Spleen (tissue), 11 donors: Measurements from ENCODE around the gene EPN1. TPM values are rescaled to one million over a fixed set of nuclear protein-coding genes. Genes with fewer than 3 reads are reported as not detected.

ENCODE experiments used
- DNase-seq: peaks from one replicate; pipeline ENCODE4 v3.0.0-alpha.2; 2020
- H3K27ac ChIP-seq, 8 donors: fragments of 200-600 bp; sonication (generic) in 7 of 8; 1 replicate in 4 of 8; 2 replicates in 4 of 8; pipeline versions ENCODE4 v1.5.0 to v1.8.0; 2016 to 2021; ENCODE audit warnings: inconsistent platforms in 4 of 8, mild to moderate bottlenecking in 4 of 8, moderate library complexity in 1 of 8
- H3K27me3 ChIP-seq, 7 donors: fragments of 200-600 bp; sonication (generic) in 6 of 7; replicated peaks in 1 of 7; 1 replicate in 4 of 7; 2 replicates in 3 of 7; pipeline versions ENCODE4 v1.5.0 to v1.8.0; 2016 to 2021; ENCODE audit warnings: inconsistent platforms in 3 of 7, mild to moderate bottlenecking in 1 of 7
- H3K36me3 ChIP-seq, 6 donors: fragments of 200-600 bp; sonication (generic) in 5 of 6; 1 replicate in 4 of 6; 2 replicates in 2 of 6; pipeline versions ENCODE4 v1.5.0 to v1.8.0; 2016 to 2021; ENCODE audit warnings: inconsistent platforms in 2 of 6
- H3K4me1 ChIP-seq, 6 donors: fragments of 200-600 bp; sonication (generic) in 5 of 6; 1 replicate in 3 of 6; 2 replicates in 3 of 6; pipeline versions ENCODE4 v1.5.0 to v1.8.0; 2016 to 2021; ENCODE audit warnings: inconsistent platforms in 3 of 6
- H3K4me3 ChIP-seq, 8 donors: fragments of 200-600 bp; sonication (generic) in 7 of 8; 1 replicate in 4 of 8; 2 replicates in 4 of 8; pipeline versions ENCODE4 v1.5.0 to v1.8.0; 2016 to 2021; ENCODE audit warnings: inconsistent platforms in 4 of 8, mild to moderate bottlenecking in 4 of 8, moderate library complexity in 2 of 8
- H3K9me3 ChIP-seq, 8 donors: fragments of 200-600 bp; sonication (generic) in 7 of 8; 1 replicate in 4 of 8; 2 replicates in 4 of 8; pipeline versions ENCODE4 v1.5.0 to v1.8.0; 2016 to 2021; ENCODE audit warnings: inconsistent platforms in 4 of 8
- POLR2A ChIP-seq, 3 donors: fragments of 450-650 bp; IDR thresholded peaks; one replicate each; pipeline ENCODE4 v1.5.1; 2017; ENCODE audit warnings: antibody characterized with exemption in 3 of 3, mild to moderate bottlenecking in 1 of 3
- POLR2AphosphoS5 ChIP-seq, 3 donors: sonication (generic); formaldehyde crosslinking; IDR thresholded peaks; one replicate each; pipeline ENCODE4 v1.5.1; 2017; ENCODE audit warnings: antibody characterized with exemption in 3 of 3
- WGBS, 5 donors: extraction: QIAGEN DNeasy Blood & Tissue Kit in 3 of 5; methylation state at CpG; one replicate each; pipeline versions ENCODE4 v1.1.5 to v1.1.7; 2013 to 2018; 5-methylcytosine and 5-hydroxymethylcytosine counted together
- intact Hi-C: fragments of 100-400 bp; cut with DNase I; formaldehyde crosslinking; loops from one replicate; pipeline ENCODE4 v1.15.0; 2023; ENCODE audit warnings: low total_unique reads
- polyA plus RNA-seq, 3 donors: library from polyadenylated mRNA; stranded (reverse); fragments of 200-250 nt; gene quantifications; one replicate each; pipeline ENCODE4 v1.2.1, GENCODE V29; 2013
- total RNA-seq, 7 donors: library from RNA; depleted of rRNA in 3 of 7; stranded (reverse); fragments of >200 nt in 3 of 7; fragmentation: NEBNext Ultra II Directional in 4 of 7; extraction: Animal tissue kit (Norgen Biotek cat#: 25700) in 4 of 7; gene quantifications; one replicate each; pipeline versions ENCODE4 v1.1.0 to v1.2.1, GENCODE V29; 2016 to 2021
- TF ChIP-seq, protein P1 (sequence below), 11 experiments: fragments of 200-600 bp in 7 of 11; fragments of 450-650 bp in 4 of 11; sonication (generic) in 4 of 11; IDR thresholded peaks in 8 of 11; conservative IDR thresholded peaks in 3 of 11; 1 replicate in 7 of 11; 2 replicates in 4 of 11; pipeline versions ENCODE4 v1.4.0 to v1.8.0; 2016 to 2021; ENCODE audit warnings: antibody characterized with exemption in 11 of 11, inconsistent platforms in 4 of 11, mild to moderate bottlenecking in 1 of 11
- donor health status: healthy with polysubstance abuse.
- donor health status: DM: no; HTN: no; CAD: no; lungs with moderate emphysema.
- donor health status: DM: no; HTN: no; CAD: no.
- donor health status: Bipolar disorder and iron deficiency.
- donor health status: healthy.
- donor health status: DM: no; HTN: no; CAD: no.
- donor health status: DM: yes; HTN: yes; CAD: no.

Gene EPN1
- total and polyA plus RNA-seq, 10 donors, result 36.8 to 166 (median 113) TPM

DNA sequence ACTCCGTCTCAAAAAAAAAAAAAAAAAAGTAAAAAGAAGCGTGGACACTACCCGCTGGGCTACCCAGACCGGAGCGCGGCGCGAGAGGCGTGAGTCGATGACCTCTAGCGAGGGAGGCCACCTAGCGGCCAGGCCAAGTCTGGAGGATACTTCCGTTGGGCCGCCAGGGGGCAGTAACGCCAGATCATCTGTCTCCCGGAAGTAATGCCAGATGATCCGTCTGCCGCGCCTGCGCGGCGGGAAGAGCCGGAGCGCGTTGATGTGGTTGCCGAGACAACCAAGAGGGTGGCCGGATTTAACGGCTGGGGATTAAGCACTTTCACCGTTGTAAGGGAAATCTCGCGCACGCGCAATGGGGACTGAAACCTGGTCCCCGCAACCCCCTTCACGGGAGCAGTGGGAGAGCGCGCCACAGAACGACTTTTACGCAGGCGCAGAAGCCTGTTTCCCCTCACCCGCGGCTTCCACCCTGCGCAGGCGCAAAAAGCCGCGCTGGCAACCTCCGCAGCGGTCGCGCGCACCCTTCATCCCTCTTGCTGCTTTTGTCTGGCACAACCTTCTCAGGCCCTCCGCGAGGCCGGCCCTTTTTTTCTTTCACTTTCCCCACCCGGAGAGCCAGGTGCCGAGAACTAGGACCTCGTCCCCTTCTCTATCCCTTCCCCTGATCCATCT lies 21.2 kb upstream of the EPN1 start:
- peaks cover 41 to 76% (median 58%) of the 10 kb centered on the region in 6 donors for H3K4me1 ChIP-seq
- H3K36me3 ChIP-seq, result peaks cover 0 to 36% (median under 1%) of the 10 kb centered on the region in 6 donors
- TF ChIP-seq POLR2A (IDR thresholded peaks at IDR 0.05), result peak in 2 of 3 donors; percentile 88 to 93
- TF ChIP-seq POLR2AphosphoS5 (IDR thresholded peaks at IDR 0.05), result peak; percentile 98 to 99 (median 99)
- TF ChIP-seq, protein P1, sequence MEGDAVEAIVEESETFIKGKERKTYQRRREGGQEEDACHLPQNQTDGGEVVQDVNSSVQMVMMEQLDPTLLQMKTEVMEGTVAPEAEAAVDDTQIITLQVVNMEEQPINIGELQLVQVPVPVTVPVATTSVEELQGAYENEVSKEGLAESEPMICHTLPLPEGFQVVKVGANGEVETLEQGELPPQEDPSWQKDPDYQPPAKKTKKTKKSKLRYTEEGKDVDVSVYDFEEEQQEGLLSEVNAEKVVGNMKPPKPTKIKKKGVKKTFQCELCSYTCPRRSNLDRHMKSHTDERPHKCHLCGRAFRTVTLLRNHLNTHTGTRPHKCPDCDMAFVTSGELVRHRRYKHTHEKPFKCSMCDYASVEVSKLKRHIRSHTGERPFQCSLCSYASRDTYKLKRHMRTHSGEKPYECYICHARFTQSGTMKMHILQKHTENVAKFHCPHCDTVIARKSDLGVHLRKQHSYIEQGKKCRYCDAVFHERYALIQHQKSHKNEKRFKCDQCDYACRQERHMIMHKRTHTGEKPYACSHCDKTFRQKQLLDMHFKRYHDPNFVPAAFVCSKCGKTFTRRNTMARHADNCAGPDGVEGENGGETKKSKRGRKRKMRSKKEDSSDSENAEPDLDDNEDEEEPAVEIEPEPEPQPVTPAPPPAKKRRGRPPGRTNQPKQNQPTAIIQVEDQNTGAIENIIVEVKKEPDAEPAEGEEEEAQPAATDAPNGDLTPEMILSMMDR (IDR thresholded peaks at IDR 0.05 in 8 of 11, conservative IDR thresholded peaks at IDR 0.05 in 3 of 11), result peak; percentile 98 to 100 (median 99)
- WGBS, 5 donors, result 0 to 1% (median 0%) methylated on average over 49 to 57 of the region's 57 CpGs
- intact Hi-C loops, result no loop called here
- no peaks in the 10 kb centered on the region for H3K9me3 ChIP-seq
- H3K4me3 ChIP-seq, result peak overlapping the region; percentile 75 to 100 (median 88)
- peak; percentile 99 for DNase-seq
- H3K27ac ChIP-seq, result peak overlapping the region; percentile 95 to 100 (median 99)
- H3K27me3 ChIP-seq, result no peaks in the 10 kb centered on the region

DNA sequence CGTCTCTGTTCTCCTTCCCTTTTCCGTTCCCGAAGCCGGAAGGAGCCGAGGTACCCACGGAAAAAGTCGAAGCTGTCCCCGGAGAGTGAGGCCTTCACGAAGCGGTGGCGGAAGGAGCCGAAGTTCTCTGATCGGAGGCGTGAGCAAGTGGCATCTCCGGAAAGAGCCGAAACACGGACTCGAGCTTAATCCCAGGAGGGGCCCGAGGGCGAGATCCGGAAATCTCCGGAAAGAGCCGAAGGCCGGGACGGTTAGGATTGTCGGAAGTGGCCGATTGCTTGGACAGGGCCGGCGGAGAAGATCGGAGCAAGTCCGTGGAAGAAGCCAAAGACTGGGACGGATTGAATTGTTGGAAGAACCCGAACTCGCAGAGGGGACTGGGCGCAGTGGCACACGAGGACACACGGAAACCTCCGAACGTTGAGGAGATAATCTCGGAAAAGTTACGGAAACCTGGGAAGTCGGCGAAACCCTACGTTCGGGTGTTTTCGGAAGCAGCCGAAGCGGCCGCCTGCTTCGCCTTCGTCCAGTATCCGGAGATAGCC lies 20.6 kb upstream of the EPN1 start:
- peak overlapping the region; percentile 75 to 100 (median 88) for H3K4me3 ChIP-seq
- no peak for TF ChIP-seq POLR2AphosphoS5 (IDR thresholded peaks at IDR 0.05)
- TF ChIP-seq, protein P1 (IDR thresholded peaks at IDR 0.05 in 8 of 11, conservative IDR thresholded peaks at IDR 0.05 in 3 of 11), result no peak
- no peak for TF ChIP-seq POLR2A (IDR thresholded peaks at IDR 0.05)
- DNase-seq, result peak; percentile 99
- no peaks in the 10 kb centered on the region for H3K27me3 ChIP-seq
- intact Hi-C loops, result no loop called here
- WGBS, 5 donors, result 0 to 1% (median 0%) methylated on average over 40 to 52 of the region's 52 CpGs
- H3K36me3 ChIP-seq, result peaks cover 0 to 42% (median 6%) of the 10 kb centered on the region in 6 donors
- H3K4me1 ChIP-seq, result peaks cover 40 to 76% (median 58%) of the 10 kb centered on the region in 6 donors
- no peaks in the 10 kb centered on the region for H3K9me3 ChIP-seq
- peak overlapping the region; percentile 95 to 100 (median 99) for H3K27ac ChIP-seq

DNA sequence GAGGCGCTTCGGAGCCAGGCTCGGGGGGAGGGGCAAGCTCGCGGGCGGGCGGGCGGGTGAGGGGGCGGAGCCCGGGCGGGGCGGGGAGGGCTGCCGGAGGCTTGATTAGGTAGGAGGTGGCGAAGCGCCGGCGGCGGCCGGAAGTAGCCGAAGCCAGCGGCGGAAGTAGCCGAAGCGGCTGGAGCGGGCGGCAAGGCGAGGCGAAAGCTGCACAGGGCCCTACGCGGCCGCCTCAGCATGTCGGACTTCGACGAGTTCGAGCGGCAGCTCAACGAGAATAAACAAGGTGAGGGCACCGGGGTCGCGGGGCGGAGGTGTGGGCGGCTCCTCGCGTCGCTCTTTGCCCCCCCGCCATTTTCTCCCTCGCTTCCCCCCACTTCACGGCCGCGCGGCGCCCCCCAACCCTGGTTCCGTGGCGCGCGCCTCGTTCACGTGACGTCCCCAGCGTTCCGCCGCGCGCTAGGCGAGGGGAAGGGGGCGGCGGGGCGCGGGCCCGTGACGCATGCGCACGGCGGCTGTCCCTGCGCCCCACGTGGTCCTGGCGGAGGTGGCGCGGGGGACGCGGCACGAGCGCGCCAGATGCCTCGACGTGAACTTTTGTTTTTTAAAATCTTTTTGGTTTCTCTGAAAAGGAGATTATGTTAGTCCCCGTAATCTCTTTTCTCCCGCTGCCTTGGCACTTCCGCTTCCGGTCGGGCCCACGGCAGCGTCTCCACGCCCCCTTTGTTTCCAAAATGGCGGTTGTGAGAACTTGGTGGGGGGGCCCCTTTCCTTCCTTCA lies 20.0 kb upstream of the EPN1 start, which contains the start of gene U2AF2:
Gene U2AF2 (plus strand): TSS at position 168 of the 780 bp plus-strand sequence. CDS start 70 bp downstream, at position 238.
- no peaks in the 10 kb centered on the region for H3K9me3 ChIP-seq
- peak within 1 kb of the TSS; percentile 95 to 100 (median 99) for H3K27ac ChIP-seq
- peak within 1 kb of the TSS; percentile 75 to 100 (median 88) for H3K4me3 ChIP-seq
- TF ChIP-seq POLR2A (IDR thresholded peaks at IDR 0.05), result peak in 1 of 3 donors; percentile 48
- TF ChIP-seq POLR2AphosphoS5 (IDR thresholded peaks at IDR 0.05), result peak; percentile 87 to 91 (median 87)
- TF ChIP-seq, protein P1 (IDR thresholded peaks at IDR 0.05 in 8 of 11, conservative IDR thresholded peaks at IDR 0.05 in 3 of 11), result peak in 1 of 11 experiments; percentile 6
- no peaks in the 10 kb centered on the region for H3K27me3 ChIP-seq
- intact Hi-C loops, result no loop called here
- DNase-seq, result peak; percentile 99
- peaks cover 37 to 76% (median 58%) of the 10 kb centered on the region in 6 donors for H3K4me1 ChIP-seq
- 0 to 1% (median 0%) methylated on average over 40 to 95 of the region's 95 CpGs for WGBS, 5 donors
- peaks cover 0 to 48% (median 13%) of the 10 kb centered on the region in 6 donors for H3K36me3 ChIP-seq
